ENCODE results near the gene SLC6A2.
"Not testable (repeated sequence)": the region's sequence is repeated elsewhere in the genome, so short reads cannot be mapped to it uniquely, and the experiment has no call there.

Gene SLC6A2

GRCh38 chr16:55655897-55656681, at the start of gene SLC6A2:
TSS of gene SLC6A2 (plus strand) at chr16:55655988. CDS start at chr16:55656695, 707 bp downstream.
- H3K4me3 ChIP-seq (replicated peaks; ENCODE audit: low read depth, low read length): no peak within 1 kb of the TSS
- DNase-seq (ENCODE audit: low read depth): no peak
- TF ChIP-seq CTCF (IDR thresholded peaks at IDR 0.05; ENCODE audit: low read length, missing control alignments): no peak

GRCh38 chr16:55613613-55614335, 42.0 kb upstream of the SLC6A2 start:
- H3K4me3 ChIP-seq (replicated peaks; ENCODE audit: low read depth, low read length): no peak overlapping the region
- no peak for TF ChIP-seq CTCF (IDR thresholded peaks at IDR 0.05; ENCODE audit: low read length, missing control alignments)
- peak; percentile 13 for DNase-seq (ENCODE audit: low read depth)

- no peak overlapping the region for H3K4me3 ChIP-seq (replicated peaks; ENCODE audit: low read depth, low read length)
- TF ChIP-seq CTCF (IDR thresholded peaks at IDR 0.05; ENCODE audit: low read length, missing control alignments): no peak
- DNase-seq (ENCODE audit: low read depth): no peak
Measured at GRCh38 chr16:55615071-55615470, 40.7 kb upstream of the SLC6A2 start.

GRCh38 chr16:55615670-55616069, 40.1 kb upstream of the SLC6A2 start:
- DNase-seq (ENCODE audit: low read depth); H3K4me3 ChIP-seq (replicated peaks; ENCODE audit: low read depth, low read length): not testable (repeated sequence)

GRCh38 chr16:55621771-55622170, 34.0 kb upstream of the SLC6A2 start:
- no peak for TF ChIP-seq CTCF (IDR thresholded peaks at IDR 0.05; ENCODE audit: low read length, missing control alignments)
- no peak overlapping the region for H3K4me3 ChIP-seq (replicated peaks; ENCODE audit: low read depth, low read length)
- no peak for DNase-seq (ENCODE audit: low read depth)

GRCh38 chr16:55622272-55622671, 33.5 kb upstream of the SLC6A2 start:
- H3K4me3 ChIP-seq (replicated peaks; ENCODE audit: low read depth, low read length): no peak overlapping the region
- TF ChIP-seq CTCF (IDR thresholded peaks at IDR 0.05; ENCODE audit: low read length, missing control alignments): no peak
- no peak for DNase-seq (ENCODE audit: low read depth)

GRCh38 chr16:55622930-55623561, 32.7 kb upstream of the SLC6A2 start:
- no peak overlapping the region for H3K4me3 ChIP-seq (replicated peaks; ENCODE audit: low read depth, low read length)
- TF ChIP-seq CTCF (IDR thresholded peaks at IDR 0.05; ENCODE audit: low read length, missing control alignments): peak; percentile 14
- DNase-seq (ENCODE audit: low read depth): no peak
